ENCODE measurements around the gene RALA.
"Not testable (repeated sequence)": the region's sequence is repeated elsewhere in the genome, so short reads cannot be mapped to it uniquely, and the experiment has no call there.

The RALA gene

GRCh38 chr7:39650676-39651075, 27.3 kb downstream of the RALA start:
- DNase-seq: no peak

GRCh38 chr7:39651265-39651664, 27.9 kb downstream of the RALA start:
- DNase-seq: no peak

- no peak for DNase-seq
Observed at GRCh38 chr7:39656415-39656814, 33.0 kb downstream of the RALA start.

- no peak for DNase-seq
Observed at GRCh38 chr7:39659356-39660013, 36.1 kb downstream of the RALA start.

GRCh38 chr7:39661960-39662359, 38.6 kb downstream of the RALA start:
- DNase-seq: no peak

GRCh38 chr7:39663263-39663662, 39.9 kb downstream of the RALA start:
- no peak for DNase-seq

GRCh38 chr7:39664057-39664456, 40.7 kb downstream of the RALA start:
- DNase-seq: no peak

- no peak for DNase-seq
Observed at GRCh38 chr7:39664585-39664984, 41.2 kb downstream of the RALA start.

- no peak for DNase-seq
Observed at GRCh38 chr7:39666562-39666961, 43.2 kb downstream of the RALA start.

- no peak for DNase-seq
Observed at GRCh38 chr7:39667341-39667923, 44.1 kb downstream of the RALA start.

- DNase-seq: not testable (repeated sequence)
Observed at GRCh38 chr7:39668280-39668679, 44.9 kb downstream of the RALA start.

GRCh38 chr7:39670052-39670451, 46.7 kb downstream of the RALA start:
- no peak for DNase-seq

- DNase-seq: no peak
Observed at GRCh38 chr7:39670934-39671333, 47.6 kb downstream of the RALA start.

GRCh38 chr7:39672176-39672575, 48.8 kb downstream of the RALA start:
- DNase-seq: no peak

GRCh38 chr7:39673868-39674267, 50.5 kb downstream of the RALA start:
- DNase-seq: no peak

GRCh38 chr7:39674406-39674805, 51.0 kb downstream of the RALA start:
- DNase-seq: no peak

GRCh38 chr7:39676346-39676745, 53.0 kb downstream of the RALA start:
- DNase-seq: no peak

GRCh38 chr7:39678930-39679709, 55.7 kb downstream of the RALA start:
- no peak for DNase-seq

GRCh38 chr7:39679874-39680273, 56.5 kb downstream of the RALA start:
- not testable (repeated sequence) for DNase-seq

GRCh38 chr7:39681887-39682441, 58.6 kb downstream of the RALA start:
- no peak for DNase-seq

GRCh38 chr7:39683216-39683845, 60.0 kb downstream of the RALA start:
- DNase-seq: no peak

GRCh38 chr7:39686261-39686924, 63.0 kb downstream of the RALA start:
- DNase-seq: no peak

All from effector CD4-positive, alpha-beta T cell (primary cell).